MM.1S (cell line): Measurements from ENCODE around the gene CITED4.

Source experiments
- EZH2 ChIP-seq: fragments of 300-600 bp; sonication (generic); optimal IDR thresholded peaks from 2 replicates; pipeline ENCODE3; 2017; ENCODE audit warnings: low read depth, mild to moderate bottlenecking, antibody characterized with exemption, low read length, mixed read lengths
- EZH2phosphoT487 ChIP-seq: fragments of 300-600 bp; sonication (generic); IDR thresholded peaks from 2 replicates; pipeline ENCODE4 v1.6.1; 2018; ENCODE audit warnings: antibody characterized with exemption, low read length
- TF ChIP-seq, protein P1 (sequence below): fragments of 300-600 bp; sonication (generic); IDR thresholded peaks from 2 replicates; pipeline ENCODE4 v1.5.1; 2016; ENCODE audit warnings: antibody characterized with exemption, low read length, mixed read lengths

DNA sequence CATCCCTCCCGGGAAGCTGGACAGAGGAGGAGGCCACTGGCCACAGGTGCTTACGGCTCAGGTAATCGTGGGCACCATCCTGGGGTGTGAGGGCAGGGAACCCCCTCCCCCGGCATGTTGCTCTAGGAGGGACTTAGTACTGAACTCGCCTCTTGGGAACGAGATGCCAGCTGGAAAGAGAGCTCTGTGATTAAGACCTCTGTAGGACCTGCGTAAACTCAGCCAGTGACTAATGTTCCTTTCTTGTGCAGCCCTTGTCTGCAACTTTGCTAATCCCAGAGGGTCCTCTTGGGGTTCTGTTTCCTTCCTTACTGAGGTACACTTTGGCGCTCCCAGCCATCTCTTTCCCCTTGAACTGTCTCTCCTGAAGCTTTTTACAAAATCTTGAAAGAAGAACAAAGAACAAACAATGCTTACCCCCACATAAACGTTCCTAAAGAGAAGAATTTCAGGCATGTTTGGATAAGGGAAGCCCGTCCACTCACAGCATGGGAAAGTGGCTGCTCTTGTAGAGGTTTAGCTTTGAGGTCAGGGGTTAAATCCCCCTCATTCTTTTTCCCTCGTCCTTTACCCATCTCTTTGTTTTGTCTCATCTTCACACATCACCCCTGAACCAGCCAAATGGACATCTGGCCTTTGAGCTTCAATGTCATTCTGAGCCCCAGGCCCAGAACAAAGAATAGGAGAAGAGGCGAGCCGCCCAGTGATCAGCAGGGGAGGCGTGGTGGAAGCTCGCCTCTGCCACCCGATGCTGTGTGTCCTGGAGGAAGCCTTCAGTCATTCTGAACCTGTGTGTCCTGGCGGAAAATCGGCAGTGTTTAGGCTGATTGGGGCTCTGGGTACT, 37.4 kb downstream of the CITED4 start:
- TF ChIP-seq, protein P1, sequence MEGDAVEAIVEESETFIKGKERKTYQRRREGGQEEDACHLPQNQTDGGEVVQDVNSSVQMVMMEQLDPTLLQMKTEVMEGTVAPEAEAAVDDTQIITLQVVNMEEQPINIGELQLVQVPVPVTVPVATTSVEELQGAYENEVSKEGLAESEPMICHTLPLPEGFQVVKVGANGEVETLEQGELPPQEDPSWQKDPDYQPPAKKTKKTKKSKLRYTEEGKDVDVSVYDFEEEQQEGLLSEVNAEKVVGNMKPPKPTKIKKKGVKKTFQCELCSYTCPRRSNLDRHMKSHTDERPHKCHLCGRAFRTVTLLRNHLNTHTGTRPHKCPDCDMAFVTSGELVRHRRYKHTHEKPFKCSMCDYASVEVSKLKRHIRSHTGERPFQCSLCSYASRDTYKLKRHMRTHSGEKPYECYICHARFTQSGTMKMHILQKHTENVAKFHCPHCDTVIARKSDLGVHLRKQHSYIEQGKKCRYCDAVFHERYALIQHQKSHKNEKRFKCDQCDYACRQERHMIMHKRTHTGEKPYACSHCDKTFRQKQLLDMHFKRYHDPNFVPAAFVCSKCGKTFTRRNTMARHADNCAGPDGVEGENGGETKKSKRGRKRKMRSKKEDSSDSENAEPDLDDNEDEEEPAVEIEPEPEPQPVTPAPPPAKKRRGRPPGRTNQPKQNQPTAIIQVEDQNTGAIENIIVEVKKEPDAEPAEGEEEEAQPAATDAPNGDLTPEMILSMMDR = no peak
- TF ChIP-seq EZH2 (no peak), EZH2phosphoT487 (no peak)
